GM12801 (cell line): ENCODE results near the gene FAM47E.

Source experiments
- TF ChIP-seq, protein P1 (sequence below): IDR thresholded peaks from one replicate; pipeline ENCODE4 v1.5.1; 2011; ENCODE audit warnings: control low read depth; ENCODE audit not compliant: insufficient read length; ENCODE audit errors: extremely low read depth

FAM47E gene

GRCh38 chr4:76326515-76326914, 75.0 kb downstream of the FAM47E start:
- TF ChIP-seq, protein P1, sequence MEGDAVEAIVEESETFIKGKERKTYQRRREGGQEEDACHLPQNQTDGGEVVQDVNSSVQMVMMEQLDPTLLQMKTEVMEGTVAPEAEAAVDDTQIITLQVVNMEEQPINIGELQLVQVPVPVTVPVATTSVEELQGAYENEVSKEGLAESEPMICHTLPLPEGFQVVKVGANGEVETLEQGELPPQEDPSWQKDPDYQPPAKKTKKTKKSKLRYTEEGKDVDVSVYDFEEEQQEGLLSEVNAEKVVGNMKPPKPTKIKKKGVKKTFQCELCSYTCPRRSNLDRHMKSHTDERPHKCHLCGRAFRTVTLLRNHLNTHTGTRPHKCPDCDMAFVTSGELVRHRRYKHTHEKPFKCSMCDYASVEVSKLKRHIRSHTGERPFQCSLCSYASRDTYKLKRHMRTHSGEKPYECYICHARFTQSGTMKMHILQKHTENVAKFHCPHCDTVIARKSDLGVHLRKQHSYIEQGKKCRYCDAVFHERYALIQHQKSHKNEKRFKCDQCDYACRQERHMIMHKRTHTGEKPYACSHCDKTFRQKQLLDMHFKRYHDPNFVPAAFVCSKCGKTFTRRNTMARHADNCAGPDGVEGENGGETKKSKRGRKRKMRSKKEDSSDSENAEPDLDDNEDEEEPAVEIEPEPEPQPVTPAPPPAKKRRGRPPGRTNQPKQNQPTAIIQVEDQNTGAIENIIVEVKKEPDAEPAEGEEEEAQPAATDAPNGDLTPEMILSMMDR = no peak
